Stimulated activated CD8-positive, alpha-beta memory T cell treated with anti-CD3 and anti-CD28 coated beads, Interleukin-2, amount 100 ng/mL, for 48 hours (primary cell): ENCODE measurements around the gene DCDC1.

Experiments used
- DNase-seq, 2 donors: peaks; one replicate each; pipeline ENCODE4 v3.0.0-alpha.2; 2020; ENCODE audit warnings: low read depth in 2 of 2

Gene DCDC1

DNA sequence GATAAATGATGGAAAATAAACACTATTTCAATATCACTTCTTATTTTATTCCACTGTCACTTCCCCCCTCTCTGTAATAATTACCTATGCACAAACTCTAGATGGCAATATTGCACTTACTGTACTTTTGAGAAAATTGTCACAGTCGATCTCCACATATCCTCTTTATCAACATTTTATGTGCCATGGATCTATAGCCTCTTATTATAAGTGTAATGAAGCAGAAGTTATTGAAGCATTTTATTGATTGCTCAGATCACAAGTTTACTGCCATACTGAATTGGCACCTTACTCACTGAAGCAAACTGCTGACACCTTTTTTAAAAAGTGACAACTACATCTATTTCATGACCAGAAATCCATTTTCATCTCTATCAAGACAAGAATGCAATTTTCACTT lies 133.4 kb downstream of the DCDC1 start:
- no peak for DNase-seq

DNA sequence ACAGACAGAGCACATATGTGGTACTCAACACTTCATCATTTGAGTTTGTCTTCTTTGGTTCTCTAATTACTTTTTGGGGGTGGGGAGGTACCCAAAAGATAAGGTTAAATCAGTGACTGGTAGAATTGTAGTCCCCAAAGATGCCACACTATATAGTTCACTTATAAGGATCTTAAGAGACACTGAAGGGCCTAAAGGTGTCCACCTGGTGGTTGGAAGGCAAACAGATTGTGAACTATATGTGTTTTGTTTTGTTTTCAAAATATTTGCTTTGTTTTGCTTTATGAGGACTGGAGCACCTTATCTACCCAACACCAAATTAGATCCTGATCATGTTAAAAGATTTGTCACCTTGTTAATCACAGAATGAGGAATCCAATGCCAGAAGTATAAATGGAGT lies 136.1 kb downstream of the DCDC1 start:
- DNase-seq: no peak

DNA sequence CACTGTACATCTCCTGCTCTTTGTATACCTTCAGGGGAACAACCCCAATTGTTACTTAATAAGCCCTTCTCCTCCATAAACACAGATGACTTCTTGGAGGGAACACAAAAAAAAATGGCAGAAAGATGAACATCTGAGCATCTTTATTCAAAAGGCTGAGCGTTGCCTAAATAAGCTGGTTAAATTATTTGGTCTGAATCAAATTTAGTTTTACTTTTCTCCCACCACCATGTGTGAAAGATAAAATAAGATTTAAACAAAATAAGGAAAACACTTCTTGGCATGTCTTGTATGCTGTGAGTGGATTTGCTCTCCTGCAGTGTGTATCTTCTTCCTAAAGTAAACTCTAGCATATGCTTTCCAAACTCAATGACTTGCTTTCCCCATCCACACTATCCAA lies 137.9 kb downstream of the DCDC1 start:
- no peak for DNase-seq

DNA sequence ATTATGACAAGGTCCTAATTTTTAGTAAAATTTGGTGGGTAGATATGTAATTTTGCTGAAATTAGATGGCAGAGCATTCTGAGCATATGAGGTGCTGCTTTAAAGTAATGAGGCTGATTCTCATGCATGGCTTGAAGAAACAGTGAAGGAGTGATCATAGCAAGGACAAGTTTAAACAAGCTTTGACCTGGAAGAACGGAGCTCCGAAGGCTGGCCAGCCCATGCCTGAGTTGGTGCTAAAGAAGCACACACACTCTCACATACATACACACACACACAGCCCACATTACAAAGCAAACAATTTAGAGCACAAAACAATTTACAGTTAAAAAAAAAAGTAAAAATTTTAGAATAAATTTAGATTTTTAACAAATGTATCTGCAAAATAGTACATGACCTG lies 150.7 kb downstream of the DCDC1 start:
- DNase-seq: no peak

- no peak for DNase-seq
Observed at GRCh38 chr11:31214372-31214771, 155.2 kb downstream of the DCDC1 start.

DNA sequence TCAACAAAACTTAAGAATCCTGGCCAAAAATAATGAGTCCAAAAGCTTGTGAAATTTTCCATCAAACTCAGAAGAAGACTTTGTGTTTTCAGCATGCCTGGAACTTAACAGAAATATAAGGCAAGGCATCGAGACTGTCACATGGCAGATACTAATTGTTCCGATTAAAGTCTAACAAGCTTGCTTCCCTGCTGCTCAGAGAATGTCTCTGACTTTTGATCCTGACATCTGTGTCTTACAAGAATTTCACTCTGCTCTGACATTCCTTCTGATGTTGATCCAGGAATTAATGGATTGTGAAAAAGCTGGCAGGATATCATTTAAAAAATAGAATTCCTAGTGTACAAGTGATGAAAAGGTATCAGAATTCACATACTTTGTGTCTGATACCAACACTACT lies 170.2 kb downstream of the DCDC1 start:
- no peak for DNase-seq

- DNase-seq: no peak
Observed at GRCh38 chr11:31173926-31174680, 195.4 kb downstream of the DCDC1 start.

GRCh38 chr11:31160504-31161422 lies 208.8 kb downstream of the DCDC1 start:
- no peak for DNase-seq

DNA sequence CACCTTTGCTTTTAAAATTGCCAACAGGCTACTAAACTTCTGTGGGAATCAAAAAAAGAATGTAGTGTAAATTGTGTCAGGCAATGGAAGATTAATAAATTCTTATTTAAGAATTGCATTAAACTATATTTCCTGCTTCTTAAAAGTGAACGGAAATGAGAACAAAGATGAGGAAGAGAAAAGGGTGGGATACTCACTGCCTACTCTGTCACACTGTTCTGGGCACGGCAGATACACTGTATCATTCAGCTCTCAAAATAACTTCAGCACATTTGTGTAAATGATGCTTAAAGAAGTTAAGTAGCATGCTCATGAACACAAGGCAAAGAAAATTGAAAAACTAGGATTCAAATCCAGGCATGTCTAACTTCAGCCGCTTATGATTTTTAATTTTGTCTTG lies 218.7 kb downstream of the DCDC1 start:
- DNase-seq: no peak

DNA sequence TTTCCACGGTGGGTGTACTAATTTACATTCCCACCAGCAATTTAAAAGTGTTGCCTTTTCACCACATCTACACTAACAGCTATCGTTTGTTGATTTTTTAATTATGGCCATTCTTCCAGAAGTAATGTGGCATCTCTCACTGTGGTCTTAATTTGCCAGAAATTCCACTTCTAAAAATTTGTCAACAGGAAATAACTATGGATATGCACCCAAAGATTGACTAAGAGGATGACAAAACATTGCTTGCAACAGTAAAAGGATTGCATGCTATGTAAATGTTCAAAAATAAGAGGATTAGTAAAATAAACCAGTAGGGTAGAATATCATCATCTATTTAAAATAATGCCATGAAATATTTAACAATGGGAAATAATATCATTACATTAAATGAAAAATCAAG lies 219.5 kb downstream of the DCDC1 start:
- no peak for DNase-seq

- DNase-seq: no peak
Observed at GRCh38 chr11:31141789-31142188, 227.8 kb downstream of the DCDC1 start.

DNA sequence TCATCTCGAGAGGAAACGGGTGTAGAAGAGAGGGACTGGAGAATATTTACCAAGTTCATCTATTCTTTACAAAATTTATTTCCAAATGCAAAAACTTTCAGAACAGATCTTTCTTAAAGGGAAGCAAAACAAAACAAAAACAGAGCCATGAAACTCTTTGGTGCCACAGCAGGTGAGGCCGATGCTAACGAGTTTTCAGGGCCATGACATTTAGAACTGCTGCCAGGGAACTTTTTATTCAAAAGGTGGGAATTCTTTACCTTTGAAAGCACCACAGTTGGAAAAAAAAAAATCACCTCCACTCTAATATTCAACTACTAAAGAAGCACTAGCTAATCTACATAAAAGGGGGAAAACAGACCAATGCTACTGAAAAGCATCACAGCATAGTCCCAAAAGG lies 230.1 kb downstream of the DCDC1 start:
- no peak for DNase-seq

DNA sequence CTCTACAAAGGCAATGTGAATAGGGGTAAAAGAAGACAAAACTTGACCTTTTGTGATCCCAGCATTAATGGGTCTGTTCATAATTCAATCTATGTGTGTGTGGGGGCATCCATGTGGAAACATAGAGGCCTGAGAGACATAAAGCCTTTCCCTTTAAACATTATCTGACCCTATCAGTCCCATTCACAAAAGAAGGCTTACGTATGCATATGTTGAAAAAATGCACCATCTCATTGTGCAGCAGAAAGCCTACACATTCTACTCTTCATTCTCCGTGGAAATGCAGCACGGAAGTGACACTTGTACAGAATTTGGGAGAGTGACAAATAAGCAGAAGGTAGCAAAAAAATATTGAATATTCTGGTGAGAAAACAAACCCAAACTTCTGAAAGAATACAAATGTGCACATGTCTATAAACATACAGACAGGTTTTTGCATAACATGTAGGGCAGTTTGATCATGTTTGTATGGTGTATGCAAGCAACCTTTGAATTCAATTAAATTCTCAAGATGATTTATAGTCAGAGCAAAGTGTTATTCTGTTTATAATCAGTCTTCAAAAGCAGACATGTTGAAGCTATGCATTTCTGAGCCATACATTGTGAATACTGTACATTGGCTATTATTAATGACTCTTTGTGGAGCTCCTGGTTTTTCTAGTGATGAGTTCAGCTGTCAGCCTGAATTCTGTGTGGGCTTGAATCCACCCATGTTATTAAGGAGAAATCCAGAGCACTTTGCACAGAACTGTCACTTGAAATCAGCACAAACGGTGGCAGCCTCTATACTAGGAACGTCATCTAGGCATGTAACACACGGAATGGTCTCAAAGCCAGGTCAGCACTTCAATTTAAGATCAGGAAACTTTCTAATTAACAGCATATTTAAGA lies 236.8 kb downstream of the DCDC1 start:
- no peak for DNase-seq

DNA sequence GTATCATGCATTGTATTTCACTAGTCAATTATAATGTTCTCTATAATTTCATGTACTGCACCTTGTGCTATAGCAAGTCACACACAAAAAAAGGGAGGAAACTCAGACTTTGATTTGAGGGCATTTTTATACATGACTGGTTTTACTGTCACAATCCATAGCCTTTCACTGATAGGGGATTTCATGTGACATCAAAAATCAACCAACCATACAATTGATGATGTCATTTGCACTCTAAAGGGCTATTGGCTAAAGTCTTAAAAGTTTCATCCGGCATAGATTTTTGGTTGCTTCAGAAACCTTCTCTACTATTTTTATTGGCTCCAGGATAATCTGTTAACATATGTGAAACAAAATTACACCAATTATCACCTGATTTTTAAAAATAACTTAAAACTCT lies 237.8 kb downstream of the DCDC1 start:
- DNase-seq: no peak

DNA sequence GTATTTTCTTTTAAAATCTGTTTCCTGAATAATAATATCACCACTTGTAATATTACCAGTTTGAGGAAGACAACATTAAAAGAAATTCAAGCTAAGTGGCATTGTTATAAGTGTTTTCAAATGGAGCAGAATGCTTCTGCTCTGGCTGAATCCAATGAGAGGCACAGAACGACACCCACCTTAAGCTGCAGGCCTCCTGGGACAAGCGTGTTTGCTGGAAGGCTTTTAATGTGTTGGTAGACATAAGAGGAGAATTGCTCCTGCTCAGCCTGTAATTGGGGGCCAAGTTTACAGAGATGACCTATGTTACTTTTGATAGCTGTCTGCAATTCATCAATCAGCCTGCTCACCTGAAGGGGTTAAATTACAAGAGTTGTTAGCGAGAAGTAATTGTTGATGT lies 242.2 kb downstream of the DCDC1 start:
- DNase-seq: no peak

DNA sequence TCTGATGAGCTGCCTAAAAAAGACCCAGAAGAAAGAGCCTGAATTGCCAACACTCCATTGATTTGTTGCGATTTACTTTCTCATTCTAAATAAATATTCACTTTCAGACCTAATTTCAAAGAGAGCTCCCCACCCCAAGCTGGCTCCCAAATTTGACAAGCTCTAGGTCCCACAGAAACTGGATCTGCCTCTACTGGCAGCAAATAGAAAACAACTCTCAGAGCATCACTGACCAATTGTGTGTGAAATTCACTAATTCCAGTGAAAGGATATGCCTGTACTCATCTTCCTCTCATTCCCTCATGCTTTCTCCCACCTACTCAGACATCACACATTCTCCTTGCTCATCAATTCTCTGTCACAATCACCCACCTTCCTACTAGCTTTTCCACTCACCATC lies 249.1 kb downstream of the DCDC1 start:
- no peak for DNase-seq

DNA sequence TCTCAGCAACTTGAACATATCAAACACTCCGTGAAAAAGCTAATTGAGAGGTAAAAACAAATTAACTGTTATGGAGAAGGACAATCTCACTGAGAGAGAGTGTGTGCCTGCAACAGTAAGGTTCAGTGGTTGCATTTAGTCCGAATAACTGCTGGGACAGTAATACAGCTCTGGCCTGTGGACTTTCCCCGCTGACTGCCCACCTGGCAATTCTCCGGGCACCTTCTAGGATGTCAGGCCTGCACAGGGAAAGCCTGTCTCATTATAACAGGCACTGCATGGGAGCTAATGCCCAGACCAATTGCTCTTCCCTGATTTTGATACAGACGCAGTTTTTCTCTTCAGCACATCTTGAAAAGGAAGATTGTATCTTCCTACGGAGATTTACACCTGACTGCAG lies 251.0 kb downstream of the DCDC1 start:
- DNase-seq: no peak

- no peak for DNase-seq
Observed at GRCh38 chr11:31117038-31117437, 252.5 kb downstream of the DCDC1 start.

- no peak for DNase-seq
Observed at GRCh38 chr11:31114442-31114841, 255.1 kb downstream of the DCDC1 start.

GRCh38 chr11:31110830-31111229 lies 258.7 kb downstream of the DCDC1 start:
- no peak for DNase-seq

DNA sequence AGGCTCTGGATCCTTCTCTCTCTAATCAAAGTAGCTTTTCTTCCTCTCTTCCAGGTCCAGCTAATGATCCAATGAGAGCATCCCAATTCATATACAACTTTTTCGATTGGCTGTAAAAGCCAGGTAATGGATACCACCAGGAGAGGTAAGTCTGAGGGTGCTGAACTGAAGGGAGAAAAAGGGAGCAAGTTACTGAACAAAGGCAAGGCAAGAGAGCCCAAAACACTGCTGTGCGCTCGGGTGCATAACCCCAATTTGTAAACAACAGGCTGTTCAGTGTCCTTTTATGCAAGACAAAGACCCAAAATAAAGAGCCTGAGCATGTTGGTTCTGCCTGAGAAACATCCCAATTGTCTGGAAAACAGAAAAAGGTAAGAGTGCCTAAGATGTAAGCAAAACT lies 260.1 kb downstream of the DCDC1 start:
- no peak for DNase-seq

GRCh38 chr11:31107649-31108048 lies 261.9 kb downstream of the DCDC1 start:
- no peak for DNase-seq
